ENCODE data around the gene ARL3.
A peak's percentile ranks its signal among the peaks of the same experiment; 100 is the strongest.

Gene ARL3

GRCh38 chr10:102646610-102647442 lies 67.4 kb downstream of the ARL3 start:
- Histone ChIP-seq H3K27ac (peak overlapping the region in 20 of 21 experiments; percentile 90 to 100 (median 98)), H3K4me3 (peak overlapping the region; percentile 51 to 95 (median 61))

DNA sequence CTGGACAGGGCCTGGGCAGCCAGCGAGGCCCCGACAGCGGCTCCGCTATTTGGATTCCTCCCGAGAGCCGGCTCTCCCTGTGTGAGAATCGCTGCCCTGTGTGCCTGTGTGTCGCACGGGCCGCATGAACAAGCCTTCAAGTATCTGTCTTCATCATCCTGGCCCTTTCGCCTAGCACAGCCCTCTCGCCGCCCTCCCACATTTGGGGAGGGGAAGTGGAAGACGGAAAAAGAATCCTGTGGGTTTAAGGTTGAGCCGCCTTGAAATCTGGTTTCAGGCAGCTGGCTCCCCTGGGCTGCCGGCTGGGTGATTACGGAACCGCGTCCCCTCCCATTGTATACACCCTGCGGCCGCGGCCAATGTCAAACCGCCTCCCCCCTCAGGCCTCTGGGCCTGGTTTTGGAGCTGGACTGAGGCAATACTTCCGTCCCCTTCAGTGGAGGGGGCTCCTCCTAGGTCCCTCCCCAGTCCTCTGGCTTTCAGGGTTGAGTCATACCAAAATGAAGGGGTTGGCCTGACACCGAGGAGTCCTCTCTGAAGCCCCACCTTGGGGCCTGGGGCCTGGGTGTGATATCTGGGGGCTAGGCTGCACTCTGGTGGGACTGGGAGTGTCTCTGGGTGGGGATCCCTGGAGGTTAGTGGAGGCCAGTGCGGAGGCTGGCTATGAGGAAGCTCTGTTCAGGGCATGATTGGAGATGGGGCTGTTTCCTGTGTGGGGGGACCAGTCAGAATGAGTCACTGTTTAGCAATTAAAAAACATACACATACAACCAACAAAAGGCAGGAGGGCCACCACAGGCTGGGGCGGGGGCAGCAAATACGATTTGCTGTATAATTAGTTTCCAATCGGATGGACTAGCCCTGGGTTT lies 68.2 kb downstream of the ARL3 start:
- H3K4me3 ChIP-seq: peak overlapping the region; percentile 51 to 95 (median 61)
- peak overlapping the region; percentile 81 to 100 (median 97) for H3K27ac ChIP-seq

GRCh38 chr10:102645388-102645740 lies 68.8 kb downstream of the ARL3 start:
- Histone ChIP-seq H3K4me3 (peak overlapping the region; percentile 51 to 95 (median 61)), H3K27ac (peak overlapping the region; percentile 81 to 100 (median 97))

GRCh38 chr10:102644646-102645387 lies 69.4 kb downstream of the ARL3 start:
- Histone ChIP-seq H3K27ac (peak overlapping the region; percentile 81 to 100 (median 97)), H3K4me3 (peak overlapping the region; percentile 51 to 95 (median 61))

DNA sequence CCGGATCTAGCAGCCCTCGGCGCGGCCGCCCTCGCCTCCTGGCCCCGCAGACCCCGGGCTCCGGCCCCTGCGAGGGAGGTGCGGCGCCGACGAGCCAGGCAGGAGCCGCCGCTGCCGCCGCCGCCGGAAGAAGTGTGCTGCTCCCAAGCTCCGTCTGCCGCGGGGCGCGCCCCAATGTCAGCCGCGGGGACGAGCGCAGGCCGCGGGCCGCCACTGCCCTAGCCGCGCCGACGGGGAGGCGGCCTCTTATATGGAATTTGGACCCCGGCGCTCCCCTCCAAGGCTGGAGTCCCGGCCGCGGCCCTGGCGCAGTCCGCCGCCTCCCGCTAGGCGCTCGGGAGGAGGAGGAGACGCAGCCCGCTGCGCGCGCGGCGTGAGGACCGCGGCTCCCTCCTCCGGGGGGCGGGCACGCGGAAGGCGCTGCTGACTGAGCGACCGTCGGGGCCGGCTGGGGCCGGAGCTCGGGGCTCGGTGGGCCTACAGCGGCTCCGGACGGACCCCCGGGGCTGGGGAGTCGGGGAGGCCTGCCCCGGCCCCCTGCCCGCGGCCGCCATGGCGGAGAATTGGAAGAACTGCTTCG lies 70.0 kb downstream of the ARL3 start, which contains the start of gene TRIM8:
Gene TRIM8, plus strand, starts transcription at position 414 of the 580 bp plus-strand sequence. Its CDS starts 139 bp downstream, at position 553.
- Histone ChIP-seq H3K27ac (peak within 1 kb of the TSS; percentile 81 to 100 (median 97)), H3K4me3 (peak within 1 kb of the TSS; percentile 51 to 95 (median 61))

DNA sequence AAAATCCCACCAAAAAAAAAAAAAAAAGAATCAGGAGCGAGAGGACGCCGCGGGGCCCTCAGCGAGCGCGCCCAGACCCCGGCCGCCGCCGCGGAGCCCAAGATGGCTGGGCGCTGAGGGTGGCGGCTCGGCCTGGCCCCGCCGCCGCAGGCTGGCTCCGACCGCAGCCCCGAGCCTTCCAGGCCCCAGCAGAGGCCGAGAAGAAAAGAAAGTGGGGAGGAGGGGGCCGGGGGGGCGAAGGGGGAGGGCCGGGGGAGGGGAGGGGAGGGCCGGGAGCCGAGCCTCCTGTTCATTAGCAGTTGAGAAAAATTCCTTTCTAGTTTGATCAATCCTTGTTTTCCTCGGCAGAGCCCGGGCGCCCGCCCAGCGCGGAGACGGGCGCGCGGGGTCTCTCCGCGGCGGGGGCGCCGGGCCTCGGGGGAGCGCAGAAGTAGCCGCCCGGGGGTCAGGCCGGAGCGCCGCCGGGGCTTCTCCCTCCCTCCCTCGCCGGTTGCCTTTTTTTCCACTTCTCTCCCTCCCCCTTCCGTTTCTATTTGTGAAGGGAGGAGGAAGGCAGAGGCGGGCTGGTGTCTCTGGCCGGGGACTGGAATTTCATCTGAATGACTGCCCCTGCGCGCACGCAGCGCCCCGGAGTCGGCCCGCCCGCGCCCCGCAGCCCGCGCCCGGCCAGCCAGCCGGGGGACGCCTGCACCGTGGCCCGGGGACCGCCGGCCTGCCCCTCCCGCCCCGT lies 70.7 kb downstream of the ARL3 start:
- Histone ChIP-seq H3K27ac (peak overlapping the region; percentile 81 to 100 (median 97)), H3K4me3 (peak overlapping the region; percentile 51 to 95 (median 61))

DNA sequence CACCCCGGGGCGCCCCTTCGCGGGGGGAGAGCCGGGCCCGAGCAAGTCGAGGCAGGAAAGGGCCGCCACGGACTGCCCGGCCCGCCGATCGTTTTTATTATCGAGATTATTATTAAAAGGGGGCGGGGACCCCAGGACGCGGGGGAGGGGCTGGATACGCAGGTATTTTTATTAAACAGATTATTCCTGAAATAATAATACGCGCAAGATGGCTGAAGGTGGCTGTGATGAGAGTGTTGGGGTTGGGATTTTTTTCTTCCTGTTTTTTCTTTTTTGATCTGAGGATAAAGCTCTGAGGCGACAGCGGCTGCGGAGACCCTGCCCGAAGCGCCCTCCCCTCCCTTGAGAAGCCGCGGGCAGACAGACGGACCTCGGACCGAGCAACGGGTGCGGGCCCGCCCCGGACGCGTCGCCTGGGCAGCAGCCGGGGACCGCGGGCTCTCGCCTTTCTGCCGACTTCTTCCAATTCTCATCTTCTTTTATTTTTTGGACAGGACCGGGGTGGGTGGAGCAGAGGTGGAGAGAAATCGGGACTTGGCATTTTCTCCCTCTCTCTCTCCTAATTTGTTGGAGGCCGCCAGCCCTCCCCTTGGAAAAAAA lies 71.4 kb downstream of the ARL3 start:
- Histone ChIP-seq H3K4me3 (peak overlapping the region; percentile 51 to 95 (median 61)), H3K27ac (peak overlapping the region; percentile 81 to 100 (median 97))

GRCh38 chr10:102641880-102642735 lies 72.1 kb downstream of the ARL3 start:
- H3K4me3 ChIP-seq: peak overlapping the region; percentile 51 to 95 (median 61)
- peak overlapping the region; percentile 81 to 100 (median 97) for H3K27ac ChIP-seq

DNA sequence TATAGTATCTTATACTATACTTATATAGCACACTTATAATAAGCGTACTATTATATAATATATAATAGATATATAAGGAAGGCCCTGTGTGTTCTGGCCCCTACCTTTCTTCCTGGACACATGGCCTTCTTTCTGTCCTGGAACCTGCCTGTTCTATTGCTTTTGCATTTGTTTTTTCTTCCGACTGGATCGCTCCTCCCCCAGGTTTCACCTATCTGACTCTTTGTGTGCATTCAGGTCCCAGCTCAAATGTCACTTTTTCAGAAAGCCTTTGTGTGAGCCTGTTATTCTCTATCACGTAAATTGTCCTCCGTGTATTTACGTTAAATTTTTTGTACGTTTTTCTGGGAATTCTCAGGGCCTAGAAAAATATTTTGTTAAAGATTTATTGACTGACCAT lies 72.8 kb downstream of the ARL3 start:
- H3K4me3 ChIP-seq: peak overlapping the region; percentile 51 to 95 (median 61)
- peak overlapping the region in 20 of 21 experiments; percentile 26 to 100 (median 98) for H3K27ac ChIP-seq

DNA sequence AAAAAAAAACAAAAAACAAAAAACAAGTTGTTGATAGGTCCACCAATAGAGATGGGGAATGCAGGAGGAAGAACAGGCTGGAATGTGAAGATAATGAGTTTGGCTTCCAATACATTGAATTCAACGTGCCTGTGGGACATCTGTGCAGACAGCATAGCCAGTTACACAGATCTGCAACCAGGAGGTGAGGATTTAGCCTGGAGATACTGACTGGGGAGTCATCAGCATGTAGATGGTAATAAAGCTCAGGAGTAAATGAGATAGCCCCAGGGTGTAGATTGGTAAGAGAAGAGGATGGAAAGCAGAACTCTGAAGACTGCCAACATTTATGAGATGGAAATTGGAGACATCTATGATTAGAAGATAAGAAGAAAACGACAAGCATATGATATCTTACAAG lies 74.7 kb downstream of the ARL3 start:
- Histone ChIP-seq H3K27ac (no peak overlapping the region), H3K4me3 (no peak overlapping the region)

DNA sequence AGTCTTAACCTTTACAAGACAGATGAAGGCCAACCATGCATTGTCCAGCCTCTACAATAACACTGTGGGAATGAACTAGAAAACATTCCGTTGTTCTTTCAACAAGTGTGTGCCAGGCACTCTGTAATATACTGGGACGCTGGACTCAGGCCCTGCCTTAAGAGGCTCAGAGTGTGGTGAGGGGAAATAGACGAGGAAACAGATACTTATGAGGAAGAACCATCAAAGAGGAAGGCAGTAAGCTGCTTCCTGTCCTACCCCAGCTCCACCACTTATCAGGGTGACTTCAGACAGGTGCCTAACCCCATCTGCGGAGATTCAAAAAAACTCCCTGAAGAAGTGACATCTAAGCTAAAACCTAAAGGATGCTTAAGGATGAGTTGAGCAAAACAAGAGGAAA lies 78.8 kb downstream of the ARL3 start:
- Histone ChIP-seq H3K27ac (peak overlapping the region in 9 of 21 experiments; percentile 0 to 88 (median 31)), H3K4me3 (no peak overlapping the region)

DNA sequence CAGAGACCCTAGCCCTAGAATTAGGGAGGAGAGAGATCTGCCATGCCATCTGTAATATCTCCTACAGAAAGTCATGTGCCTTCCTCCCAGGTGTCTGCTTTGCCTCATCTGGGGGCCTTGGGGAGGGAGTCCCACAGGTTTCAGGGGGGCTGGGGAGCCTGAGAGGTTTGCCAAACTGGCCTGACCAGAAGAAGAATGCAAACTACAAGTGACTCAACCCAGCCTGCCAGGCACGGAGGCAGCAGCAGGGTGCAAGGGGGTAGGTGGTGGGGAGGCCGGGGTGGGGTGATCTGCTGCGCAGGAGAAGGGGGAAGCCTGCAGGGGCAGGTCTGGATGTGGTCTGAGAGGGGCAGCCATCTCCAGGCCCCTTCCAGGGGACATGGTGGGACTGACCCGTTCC lies 79.5 kb downstream of the ARL3 start:
- peak overlapping the region in 12 of 21 experiments; percentile 1 to 88 (median 45) for H3K27ac ChIP-seq
- H3K4me3 ChIP-seq: no peak overlapping the region

- Histone ChIP-seq H3K4me3 (no peak overlapping the region), H3K27ac (peak overlapping the region in 20 of 21 experiments; percentile 5 to 88 (median 72))
Measured at GRCh38 chr10:102633848-102634247, 80.3 kb downstream of the ARL3 start.

DNA sequence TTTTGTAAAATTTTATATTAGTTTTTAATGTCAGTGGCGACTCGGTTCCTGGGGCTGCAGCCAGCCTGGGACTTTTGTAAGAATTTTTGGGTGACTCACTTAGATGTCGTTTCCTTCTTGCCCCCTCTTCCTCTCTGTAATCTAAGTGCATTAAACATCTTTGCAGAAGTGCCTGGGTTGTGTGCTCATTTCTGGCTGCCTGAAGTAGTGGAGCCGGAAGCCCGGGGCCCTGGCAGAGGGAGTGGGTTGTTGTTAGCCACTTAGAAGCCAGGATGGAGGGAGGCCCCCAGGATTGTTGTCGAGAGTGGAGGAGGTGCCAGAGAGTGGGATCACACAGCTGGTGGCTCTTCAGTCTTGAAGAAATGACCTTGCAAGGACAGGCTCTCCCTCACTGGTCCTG lies 80.9 kb downstream of the ARL3 start:
- H3K27ac ChIP-seq: peak overlapping the region in 20 of 21 experiments; percentile 5 to 88 (median 72)
- H3K4me3 ChIP-seq: no peak overlapping the region

- Histone ChIP-seq H3K4me3 (no peak overlapping the region), H3K27ac (peak overlapping the region in 19 of 21 experiments; percentile 15 to 88 (median 72))
Measured at GRCh38 chr10:102632394-102633111, 81.6 kb downstream of the ARL3 start.
